Fibroblast of mammary gland (primary cell): ENCODE results near the gene SLAMF1.

ENCODE experiments used
- DNase-seq: peaks from one replicate; pipeline ENCODE4 v3.0.0-alpha.2; 2010; ENCODE audit warnings: low read depth
- H3K4me3 ChIP-seq: 2 replicates; pipeline ENCODE4 v1.5.1; 2011; ENCODE audit warnings: low read depth, mild to moderate bottlenecking, low read length, moderate library complexity; ENCODE audit not compliant: control insufficient read depth
- CTCF ChIP-seq: conservative IDR thresholded peaks from 2 replicates; pipeline ENCODE4 v1.5.1; 2011; ENCODE audit warnings: low read depth, low read length, inconsistent platforms; ENCODE audit not compliant: control insufficient read depth, insufficient read depth

The SLAMF1 gene

GRCh38 chr1:160679893-160680292, 33.0 kb upstream of the SLAMF1 start:
- no peak for DNase-seq
- no peak overlapping the region for H3K4me3 ChIP-seq
- TF ChIP-seq CTCF: no peak

GRCh38 chr1:160676869-160677597, 30.2 kb upstream of the SLAMF1 start:
- TF ChIP-seq CTCF: no peak
- DNase-seq: no peak
- H3K4me3 ChIP-seq: no peak overlapping the region

GRCh38 chr1:160675641-160676410, 29.0 kb upstream of the SLAMF1 start:
- peak; percentile 37 for DNase-seq
- no peak overlapping the region for H3K4me3 ChIP-seq
- TF ChIP-seq CTCF: peak; percentile 53

- H3K4me3 ChIP-seq: no peak overlapping the region
- DNase-seq: no peak
- TF ChIP-seq CTCF: no peak
Measured at GRCh38 chr1:160674415-160674814, 27.6 kb upstream of the SLAMF1 start.

GRCh38 chr1:160672789-160673695, 26.2 kb upstream of the SLAMF1 start:
- no peak for DNase-seq
- no peak for TF ChIP-seq CTCF
- H3K4me3 ChIP-seq: no peak overlapping the region

- H3K4me3 ChIP-seq: no peak overlapping the region
- no peak for DNase-seq
- TF ChIP-seq CTCF: no peak
Measured at GRCh38 chr1:160671603-160672517, 25.0 kb upstream of the SLAMF1 start.
